ENCODE measurements around the gene STAMBPL1. TPM values are rescaled to one million over a fixed set of nuclear protein-coding genes. Genes with fewer than 3 reads are reported as not detected.

STAMBPL1 gene
- total RNA-seq, 1 donor from 2014 or later: 4.1 TPM

DNA sequence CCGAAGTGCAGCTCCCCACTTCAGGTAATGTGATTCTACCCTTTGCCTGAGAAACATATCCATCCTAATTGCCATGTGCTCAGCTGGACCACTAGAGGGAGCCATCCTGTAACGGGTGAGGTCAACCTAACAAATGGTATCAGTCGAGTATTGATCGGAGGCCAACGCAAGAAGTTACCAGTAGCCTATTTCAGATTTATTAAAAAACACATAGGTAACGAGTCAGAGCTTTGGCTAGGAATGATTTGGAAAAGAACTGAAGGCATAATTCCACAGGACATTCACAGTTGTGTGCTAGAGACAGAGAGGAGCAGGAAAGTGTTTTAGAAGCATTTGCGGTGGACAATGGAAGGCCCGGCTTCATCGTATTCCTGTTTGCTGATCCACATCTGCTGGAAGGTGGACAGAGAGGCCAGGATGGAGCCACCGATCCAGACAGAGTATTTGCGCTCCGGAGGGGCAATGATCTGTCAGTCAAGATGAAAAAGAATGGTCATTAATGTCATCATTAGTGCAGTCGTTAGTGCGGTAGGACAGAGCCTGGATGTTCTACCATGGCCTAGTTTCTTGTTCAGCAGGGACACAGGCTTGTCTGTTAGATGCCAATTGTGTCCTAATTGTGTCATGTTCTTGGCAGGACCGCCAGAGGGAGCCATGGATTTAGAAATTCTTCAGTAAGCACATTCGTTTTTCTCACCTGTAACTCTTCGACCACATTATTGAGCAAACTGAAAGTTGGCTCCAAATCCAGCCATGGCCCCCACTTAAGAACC is 55.0 kb downstream of the STAMBPL1 start:
- no peaks in the 10 kb centered on the region for H3K36me3 Mint-ChIP-seq (ENCODE audit: low read depth)
- no peaks in the 10 kb centered on the region for H3K9me3 Mint-ChIP-seq
- H3K4me3 Mint-ChIP-seq: no peak overlapping the region
- TF ChIP-seq, protein P1, sequence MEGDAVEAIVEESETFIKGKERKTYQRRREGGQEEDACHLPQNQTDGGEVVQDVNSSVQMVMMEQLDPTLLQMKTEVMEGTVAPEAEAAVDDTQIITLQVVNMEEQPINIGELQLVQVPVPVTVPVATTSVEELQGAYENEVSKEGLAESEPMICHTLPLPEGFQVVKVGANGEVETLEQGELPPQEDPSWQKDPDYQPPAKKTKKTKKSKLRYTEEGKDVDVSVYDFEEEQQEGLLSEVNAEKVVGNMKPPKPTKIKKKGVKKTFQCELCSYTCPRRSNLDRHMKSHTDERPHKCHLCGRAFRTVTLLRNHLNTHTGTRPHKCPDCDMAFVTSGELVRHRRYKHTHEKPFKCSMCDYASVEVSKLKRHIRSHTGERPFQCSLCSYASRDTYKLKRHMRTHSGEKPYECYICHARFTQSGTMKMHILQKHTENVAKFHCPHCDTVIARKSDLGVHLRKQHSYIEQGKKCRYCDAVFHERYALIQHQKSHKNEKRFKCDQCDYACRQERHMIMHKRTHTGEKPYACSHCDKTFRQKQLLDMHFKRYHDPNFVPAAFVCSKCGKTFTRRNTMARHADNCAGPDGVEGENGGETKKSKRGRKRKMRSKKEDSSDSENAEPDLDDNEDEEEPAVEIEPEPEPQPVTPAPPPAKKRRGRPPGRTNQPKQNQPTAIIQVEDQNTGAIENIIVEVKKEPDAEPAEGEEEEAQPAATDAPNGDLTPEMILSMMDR (conservative IDR thresholded peaks at IDR 0.05): peak; percentile 76
- H3K27me3 Mint-ChIP-seq (ENCODE audit: low read depth): no peaks in the 10 kb centered on the region
- peak; percentile 51 for DNase-seq (ENCODE audit: low read depth, low spot score)
- peaks cover 13% of the 10 kb centered on the region for H3K4me1 Mint-ChIP-seq
- no peak overlapping the region for H3K27ac Mint-ChIP-seq (ENCODE audit: unreplicated experiment)

DNA sequence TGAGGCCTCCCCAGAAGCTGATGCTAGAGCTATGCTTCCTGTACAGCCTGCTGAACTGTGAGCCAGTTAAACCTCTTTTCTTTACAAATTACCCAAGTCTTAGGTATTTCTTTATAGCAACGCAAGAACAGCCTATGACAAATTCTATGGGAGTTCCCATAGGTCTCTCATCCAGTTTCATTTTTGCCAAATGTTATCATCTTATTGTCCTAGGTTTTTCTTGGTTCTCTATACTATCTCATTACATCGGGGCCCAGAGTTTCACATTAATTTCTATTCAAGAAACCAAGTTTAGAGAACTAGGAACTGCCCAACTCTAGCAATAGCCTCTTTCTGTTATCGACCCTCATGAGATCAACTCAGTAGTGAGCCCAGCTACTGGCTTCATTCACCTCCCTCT is 56.6 kb downstream of the STAMBPL1 start:
- no peaks in the 10 kb centered on the region for H3K36me3 Mint-ChIP-seq (ENCODE audit: low read depth)
- no peak overlapping the region for H3K4me3 Mint-ChIP-seq
- no peak overlapping the region for H3K27ac Mint-ChIP-seq (ENCODE audit: unreplicated experiment)
- no peaks in the 10 kb centered on the region for H3K9me3 Mint-ChIP-seq
- peaks cover 13% of the 10 kb centered on the region for H3K4me1 Mint-ChIP-seq
- TF ChIP-seq, protein P1 (conservative IDR thresholded peaks at IDR 0.05): no peak
- H3K27me3 Mint-ChIP-seq (ENCODE audit: low read depth): no peaks in the 10 kb centered on the region
- DNase-seq (ENCODE audit: low read depth, low spot score): no peak

DNA sequence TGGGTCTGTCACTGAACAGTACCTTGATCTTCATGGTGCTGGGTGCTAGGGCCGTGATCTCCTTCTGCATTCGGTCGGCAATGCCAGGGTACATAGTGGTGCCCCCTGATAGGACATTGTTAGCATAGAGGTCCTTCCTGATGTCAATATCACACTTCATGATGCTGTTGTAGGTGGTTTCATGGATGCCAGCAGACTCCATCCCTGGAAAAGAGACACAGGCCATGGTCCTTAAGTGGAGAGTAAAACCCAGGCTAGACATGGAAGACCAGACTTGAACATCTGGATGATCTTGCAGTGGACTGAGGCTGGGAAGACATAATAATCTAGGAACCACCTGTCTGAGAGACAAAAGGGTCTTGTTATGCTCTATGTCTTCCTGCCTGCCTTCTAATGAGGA is 58.0 kb downstream of the STAMBPL1 start:
- Mint-ChIP-seq H3K9me3 (no peaks in the 10 kb centered on the region), H3K4me3 (no peak overlapping the region), H3K27ac (ENCODE audit: unreplicated experiment) (no peak overlapping the region), H3K4me1 (peaks cover 7% of the 10 kb centered on the region), H3K36me3 (ENCODE audit: low read depth) (no peaks in the 10 kb centered on the region), H3K27me3 (ENCODE audit: low read depth) (no peaks in the 10 kb centered on the region)
- TF ChIP-seq, protein P1 (conservative IDR thresholded peaks at IDR 0.05): no peak
- DNase-seq (ENCODE audit: low read depth, low spot score): no peak

DNA sequence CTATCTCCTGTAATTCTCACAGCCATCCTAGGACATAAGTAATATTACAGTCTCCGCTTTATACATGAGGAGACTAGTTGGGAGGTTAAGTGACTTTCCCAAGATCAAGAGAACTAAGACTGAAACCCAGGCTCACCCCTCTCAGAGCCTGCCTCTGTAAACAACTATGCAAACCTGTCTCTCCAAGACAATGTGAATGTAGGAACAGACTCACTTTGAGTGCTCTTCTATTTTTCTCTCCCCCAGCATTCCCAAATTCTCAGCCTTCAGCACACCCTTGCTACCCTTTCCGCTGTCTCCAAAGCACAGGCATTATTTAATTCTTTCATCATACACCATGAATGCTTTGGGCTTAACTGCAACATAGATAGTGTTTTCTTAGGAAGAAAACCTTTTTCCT is 58.9 kb downstream of the STAMBPL1 start:
- H3K9me3 Mint-ChIP-seq: no peaks in the 10 kb centered on the region
- peaks cover 7% of the 10 kb centered on the region for H3K4me1 Mint-ChIP-seq

DNA sequence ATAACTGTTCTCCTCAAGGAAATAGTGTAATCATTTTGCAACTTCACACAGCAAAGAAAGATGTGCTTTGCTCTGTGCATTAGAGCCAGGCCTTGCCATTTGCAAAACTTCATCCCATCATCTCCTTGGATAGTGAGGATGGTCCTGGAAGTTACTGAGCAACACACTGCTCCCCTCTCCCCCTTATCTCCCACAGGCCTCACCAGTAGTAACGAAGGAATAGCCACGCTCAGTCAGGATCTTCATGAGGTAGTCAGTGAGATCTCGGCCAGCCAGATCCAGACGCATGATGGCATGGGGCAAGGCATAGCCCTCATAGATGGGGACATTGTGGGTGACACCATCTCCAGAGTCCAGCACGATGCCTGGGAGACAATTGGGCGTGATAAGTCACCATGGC is 61.0 kb downstream of the STAMBPL1 start:
- DNase-seq (ENCODE audit: low read depth, low spot score): no peak
- Mint-ChIP-seq H3K4me1 (no peaks in the 10 kb centered on the region), H3K27ac (ENCODE audit: unreplicated experiment) (no peak overlapping the region), H3K36me3 (ENCODE audit: low read depth) (no peaks in the 10 kb centered on the region), H3K9me3 (no peaks in the 10 kb centered on the region), H3K4me3 (no peak overlapping the region), H3K27me3 (ENCODE audit: low read depth) (no peaks in the 10 kb centered on the region)
- TF ChIP-seq, protein P1 (conservative IDR thresholded peaks at IDR 0.05): no peak

More for the DNA sequence above, 58.9 kb downstream of the STAMBPL1 start:
- TF ChIP-seq, protein P1 (conservative IDR thresholded peaks at IDR 0.05): no peak
- H3K27ac Mint-ChIP-seq (ENCODE audit: unreplicated experiment): no peak overlapping the region
- no peak for DNase-seq (ENCODE audit: low read depth, low spot score)
- no peaks in the 10 kb centered on the region for H3K36me3 Mint-ChIP-seq (ENCODE audit: low read depth)
- no peaks in the 10 kb centered on the region for H3K27me3 Mint-ChIP-seq (ENCODE audit: low read depth)
- no peak overlapping the region for H3K4me3 Mint-ChIP-seq
